SU-DHL-6 (cell line): Measurements from ENCODE around the gene OR2T8.

ENCODE experiments used
- H2AFZ ChIP-seq: fragments of 200-600 bp; sonication (generic); 2 replicates; pipeline ENCODE4 v1.6.1; 2014; ENCODE audit warnings: low read depth, mild to moderate bottlenecking, moderate library complexity, mixed read lengths, antibody characterized with exemption, low read length; ENCODE audit not compliant: severe bottlenecking
- H3F3A ChIP-seq: fragments of 200-600 bp; shearing (Covaris generic); 2 replicates; pipeline ENCODE4 v1.6.0; 2016; ENCODE audit warnings: antibody characterized with exemption, mild to moderate bottlenecking; ENCODE audit not compliant: insufficient read depth
- H3K27ac ChIP-seq: fragments of 200-600 bp; sonication (generic); 2 replicates; pipeline ENCODE4 v1.5.1; 2016; ENCODE audit warnings: low read depth, mild to moderate bottlenecking, low read length, moderate library complexity, mixed read lengths
- H3K27me3 ChIP-seq: fragments of 200-600 bp; sonication (generic), shearing (Covaris generic); 2 replicates; pipeline ENCODE4 v1.6.0; 2014; ENCODE audit warnings: mild to moderate bottlenecking, low read length
- H3K36me3 ChIP-seq: fragments of 200-600 bp; sonication (generic); 2 replicates; pipeline ENCODE4 v1.6.1; 2014; ENCODE audit warnings: mild to moderate bottlenecking, low read length, mixed read lengths
- H3K4me2 ChIP-seq: fragments of 300-600, 200-600 bp; shearing (Covaris generic), sonication (generic); 2 replicates; pipeline ENCODE4 v1.6.0; 2014; ENCODE audit warnings: low read length, low read depth, mild to moderate bottlenecking; ENCODE audit not compliant: poor library complexity, severe bottlenecking
- H3K4me3 ChIP-seq: fragments of 200-600 bp; sonication (generic); 2 replicates; pipeline ENCODE4 v1.5.1; 2014; ENCODE audit warnings: antibody characterized with exemption, low read length, mild to moderate bottlenecking, mixed read lengths; ENCODE audit not compliant: insufficient read depth, poor library complexity, severe bottlenecking
- H3K79me2 ChIP-seq: fragments of 200-600 bp; sonication (generic); 2 replicates; pipeline ENCODE4 v1.6.1; 2014; ENCODE audit warnings: mild to moderate bottlenecking, low read length, moderate library complexity; ENCODE audit not compliant: insufficient read depth
- H3K9ac ChIP-seq: fragments of 200-600 bp; sonication (generic); 2 replicates; pipeline ENCODE4 v1.7.0; 2014; ENCODE audit warnings: mild to moderate bottlenecking, low read length
- H3K9me2 ChIP-seq: fragments of 200-600 bp; sonication (generic); replicated peaks from 2 replicates; pipeline ENCODE4 v1.6.1; 2014; ENCODE audit warnings: low read length; ENCODE audit not compliant: insufficient read depth
- H3K9me3 ChIP-seq: fragments of 200-600 bp; sonication (generic); 2 replicates; pipeline ENCODE4 v1.6.1; 2014; ENCODE audit warnings: low read length, mixed read lengths; ENCODE audit not compliant: insufficient read depth
- H4K20me1 ChIP-seq: fragments of 200-600 bp; sonication (generic); 2 replicates; pipeline ENCODE4 v1.6.1; 2014; ENCODE audit warnings: low read depth, mild to moderate bottlenecking, antibody characterized with exemption, low read length, moderate library complexity, mixed read lengths
- CTCF ChIP-seq: fragments of 200-600 bp; sonication (generic); IDR thresholded peaks from one replicate; pipeline ENCODE4 v1.5.1; 2017; ENCODE audit warnings: antibody characterized with exemption, mild to moderate bottlenecking, low read length, moderate library complexity; ENCODE audit not compliant: insufficient read depth, poor library complexity, severe bottlenecking
- EZH2phosphoT487 ChIP-seq: fragments of 200-600 bp; sonication (generic), shearing (Covaris generic); conservative IDR thresholded peaks from 2 replicates; pipeline ENCODE4 v1.6.1; 2018; ENCODE audit warnings: mild to moderate bottlenecking, antibody characterized with exemption, low read length, moderate library complexity, mixed read lengths

The OR2T8 gene

DNA sequence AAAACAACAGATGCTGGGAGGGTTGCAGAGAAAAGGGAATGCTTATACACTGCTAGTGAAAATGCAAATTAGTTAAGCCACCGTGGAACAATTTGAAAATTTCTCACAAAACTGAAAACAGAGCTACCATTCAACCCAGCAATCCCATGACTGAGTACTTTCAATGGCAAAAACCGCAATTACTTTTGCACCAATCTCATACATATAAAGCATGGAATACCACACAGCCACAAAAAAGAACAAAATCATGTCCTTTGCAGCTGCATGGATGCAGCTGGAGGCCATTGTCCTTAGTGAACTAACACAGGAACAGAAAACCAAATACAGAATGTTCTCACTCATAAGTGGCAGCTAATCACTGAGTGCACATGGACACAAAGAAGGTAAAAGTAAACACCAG is 6.3 kb upstream of the OR2T8 start:
- Histone ChIP-seq H3K27me3 (no peaks in the 10 kb centered on the region), H3K79me2 (no peaks in the 10 kb centered on the region), H3K4me3 (no peak overlapping the region), H4K20me1 (no peaks in the 10 kb centered on the region), H3K27ac (no peak overlapping the region), H3F3A (no peaks in the 10 kb centered on the region), H3K9me3 (no peaks in the 10 kb centered on the region), H3K9ac (no peak overlapping the region), H2AFZ (no peak overlapping the region), H3K4me2 (no peak overlapping the region), H3K36me3 (no peaks in the 10 kb centered on the region), H3K9me2 (no peaks in the 10 kb centered on the region)
- no peak for TF ChIP-seq EZH2phosphoT487
- no peak for TF ChIP-seq CTCF

DNA sequence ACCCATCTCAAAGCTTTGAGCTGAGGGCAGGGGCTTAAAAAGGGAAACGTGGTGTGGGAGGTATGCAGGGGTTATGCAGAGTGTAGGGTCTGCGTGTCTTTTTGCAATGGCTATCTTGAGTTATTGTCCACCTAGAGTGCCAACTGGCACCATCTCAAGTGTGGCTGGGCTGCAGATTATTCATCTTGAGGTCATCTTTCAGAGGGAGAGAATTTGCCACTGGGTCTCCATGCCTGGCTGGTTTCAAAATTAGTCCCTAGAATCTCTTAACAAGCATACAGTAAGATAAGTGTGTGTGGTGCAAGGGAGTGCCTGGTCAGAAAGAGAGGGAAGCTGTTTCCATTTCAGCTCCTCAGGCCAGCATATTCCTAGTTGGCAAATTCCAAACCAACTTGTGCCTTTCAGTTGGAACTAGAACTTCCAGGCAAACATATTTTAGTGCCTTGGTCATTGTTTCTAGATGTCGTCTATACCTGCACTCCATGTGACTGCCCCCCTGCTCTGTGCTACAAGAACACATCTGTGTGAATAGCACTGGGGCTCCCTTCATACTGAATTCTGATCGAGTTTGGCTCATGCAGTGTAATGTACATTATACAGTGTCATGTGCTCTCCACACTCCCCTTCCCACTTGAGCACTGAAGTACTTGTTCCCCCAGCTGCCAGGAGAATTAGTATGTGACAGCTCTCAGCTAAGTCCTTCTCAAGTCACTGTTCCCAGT is 5.0 kb upstream of the OR2T8 start:
- Histone ChIP-seq H2AFZ (no peak overlapping the region), H3K9ac (no peak overlapping the region), H3F3A (no peaks in the 10 kb centered on the region), H3K4me2 (no peak overlapping the region), H3K4me3 (no peak overlapping the region), H3K9me2 (no peaks in the 10 kb centered on the region), H3K9me3 (no peaks in the 10 kb centered on the region), H3K27ac (no peak overlapping the region), H3K79me2 (no peaks in the 10 kb centered on the region), H3K36me3 (no peaks in the 10 kb centered on the region), H3K27me3 (no peaks in the 10 kb centered on the region), H4K20me1 (no peaks in the 10 kb centered on the region)
- TF ChIP-seq EZH2phosphoT487 = no peak
- TF ChIP-seq CTCF = no peak

GRCh38 chr1:247923941-247924340 is 3.9 kb downstream of the OR2T8 start:
- no peaks in the 10 kb centered on the region for H3K27me3 ChIP-seq
- no peak overlapping the region for H3K4me3 ChIP-seq
- no peak for TF ChIP-seq CTCF
- no peak for TF ChIP-seq EZH2phosphoT487
- no peaks in the 10 kb centered on the region for H3K79me2 ChIP-seq
- H3K4me2 ChIP-seq = no peak overlapping the region
- no peaks in the 10 kb centered on the region for H3K9me2 ChIP-seq
- H3K9me3 ChIP-seq = no peaks in the 10 kb centered on the region
- H3K36me3 ChIP-seq = no peaks in the 10 kb centered on the region
- no peaks in the 10 kb centered on the region for H4K20me1 ChIP-seq
- H2AFZ ChIP-seq = no peak overlapping the region
- H3K27ac ChIP-seq = no peak overlapping the region
- H3K9ac ChIP-seq = no peak overlapping the region
- H3F3A ChIP-seq = no peaks in the 10 kb centered on the region
